DOHH2 (cell line): Measurements from ENCODE around the gene STX7.

Source experiments
- EZH2phosphoT487 ChIP-seq: fragments of 200-600 bp; sonication (generic); IDR thresholded peaks from 2 replicates; pipeline ENCODE4 v1.6.1; 2017; ENCODE audit warnings: borderline replicate concordance, mild to moderate bottlenecking, antibody characterized with exemption, low read length, moderate library complexity, mixed read lengths
- TF ChIP-seq, protein P1 (sequence below): fragments of 200-600 bp; sonication (generic); IDR thresholded peaks from one replicate; pipeline ENCODE4 v1.5.1; 2014; ENCODE audit warnings: antibody characterized with exemption, mild to moderate bottlenecking, low read depth, low read length; ENCODE audit not compliant: poor library complexity, severe bottlenecking

DNA sequence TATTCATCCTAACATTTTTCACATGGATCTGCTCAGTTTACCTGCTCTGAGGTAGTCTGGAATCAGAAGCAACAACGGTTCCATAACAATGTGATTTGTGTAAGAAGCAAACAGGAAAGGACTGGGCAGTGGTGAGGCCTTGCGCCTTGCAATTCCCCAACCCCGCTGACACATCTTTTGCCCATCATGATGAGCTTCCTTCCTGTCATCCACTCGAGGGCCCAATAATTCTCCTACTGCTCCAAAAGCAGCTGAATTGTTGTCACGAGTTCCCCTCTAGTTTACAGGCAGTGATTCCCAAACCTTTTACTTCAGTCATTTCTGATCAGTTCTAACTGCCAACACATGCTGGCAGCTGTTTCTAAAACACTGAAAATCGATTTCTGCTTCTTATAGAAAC lies 22.9 kb downstream of the STX7 start:
- TF ChIP-seq, protein P1, sequence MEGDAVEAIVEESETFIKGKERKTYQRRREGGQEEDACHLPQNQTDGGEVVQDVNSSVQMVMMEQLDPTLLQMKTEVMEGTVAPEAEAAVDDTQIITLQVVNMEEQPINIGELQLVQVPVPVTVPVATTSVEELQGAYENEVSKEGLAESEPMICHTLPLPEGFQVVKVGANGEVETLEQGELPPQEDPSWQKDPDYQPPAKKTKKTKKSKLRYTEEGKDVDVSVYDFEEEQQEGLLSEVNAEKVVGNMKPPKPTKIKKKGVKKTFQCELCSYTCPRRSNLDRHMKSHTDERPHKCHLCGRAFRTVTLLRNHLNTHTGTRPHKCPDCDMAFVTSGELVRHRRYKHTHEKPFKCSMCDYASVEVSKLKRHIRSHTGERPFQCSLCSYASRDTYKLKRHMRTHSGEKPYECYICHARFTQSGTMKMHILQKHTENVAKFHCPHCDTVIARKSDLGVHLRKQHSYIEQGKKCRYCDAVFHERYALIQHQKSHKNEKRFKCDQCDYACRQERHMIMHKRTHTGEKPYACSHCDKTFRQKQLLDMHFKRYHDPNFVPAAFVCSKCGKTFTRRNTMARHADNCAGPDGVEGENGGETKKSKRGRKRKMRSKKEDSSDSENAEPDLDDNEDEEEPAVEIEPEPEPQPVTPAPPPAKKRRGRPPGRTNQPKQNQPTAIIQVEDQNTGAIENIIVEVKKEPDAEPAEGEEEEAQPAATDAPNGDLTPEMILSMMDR: no peak
- no peak for TF ChIP-seq EZH2phosphoT487
